Endothelial cell of hepatic sinusoid (primary cell): ENCODE results near the gene RASSF6.
"Not testable (repeated sequence)": the region's sequence is repeated elsewhere in the genome, so short reads cannot be mapped to it uniquely, and the experiment has no call there.

Source experiments
- in situ Hi-C: cut with HindIII; loops from 2 replicates; pipeline ENCODE4 v1.10.0; 2017; ENCODE audit warnings: low sequenced_read_pairs

Gene RASSF6

GRCh38 chr4:73620115-73620792 lies at the start of gene RASSF6:
Gene RASSF6, minus strand, starts transcription at chr4:73620436. Its CDS starts 8,641 bp downstream, at chr4:73611795.
- in situ Hi-C loops = no loop called here

DNA sequence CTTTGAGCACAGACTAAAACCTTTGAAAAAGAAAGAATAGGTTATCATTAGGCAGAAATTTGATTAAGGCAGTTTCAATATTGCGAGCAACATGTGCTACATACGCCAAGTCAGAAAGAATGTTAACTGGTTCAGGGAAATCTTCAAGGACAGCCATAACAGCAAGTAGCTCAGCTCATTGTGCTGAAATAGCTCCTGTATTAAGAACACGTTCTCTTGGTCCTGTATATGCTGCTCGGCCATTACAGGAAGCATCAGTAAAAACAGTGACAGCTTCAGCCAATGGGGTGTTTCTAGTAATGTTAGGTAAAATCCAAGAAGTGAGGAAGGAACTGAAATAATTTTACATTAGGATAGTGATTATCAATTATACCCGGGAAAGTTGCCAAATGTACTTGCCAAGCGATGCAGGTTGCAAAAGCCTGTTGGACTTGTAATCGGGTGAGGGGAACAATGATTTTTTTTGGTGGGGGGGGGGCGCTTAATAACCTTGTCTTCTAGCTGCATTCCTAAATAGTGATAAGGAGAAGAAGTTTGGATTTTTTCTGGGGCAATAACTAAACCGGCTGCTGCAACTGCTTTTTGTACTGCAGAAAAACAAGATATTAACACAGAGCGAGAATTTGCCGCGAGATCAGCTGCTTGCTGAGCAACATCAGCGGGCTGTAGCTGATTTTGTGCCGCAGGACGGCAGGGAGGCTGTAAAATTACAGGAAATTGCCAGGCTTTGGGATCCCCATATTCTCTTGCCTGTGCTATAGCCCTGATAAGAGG lies 49.4 kb upstream of the RASSF6 start:
- in situ Hi-C loops = loop anchor here (25.0 kb wide), 1 partner anchor 468 kb away; no protein-coding TSS in a partner anchor

- in situ Hi-C loops = loop anchor here (25.0 kb wide), 1 partner anchor 469 kb away; no protein-coding TSS in a partner anchor
Measured at GRCh38 chr4:73668782-73669201, 48.6 kb upstream of the RASSF6 start.

- in situ Hi-C loops = loop anchor here (25.0 kb wide), 1 partner anchor 471 kb away; no protein-coding TSS in a partner anchor
Measured at GRCh38 chr4:73665924-73666323, 45.7 kb upstream of the RASSF6 start.

DNA sequence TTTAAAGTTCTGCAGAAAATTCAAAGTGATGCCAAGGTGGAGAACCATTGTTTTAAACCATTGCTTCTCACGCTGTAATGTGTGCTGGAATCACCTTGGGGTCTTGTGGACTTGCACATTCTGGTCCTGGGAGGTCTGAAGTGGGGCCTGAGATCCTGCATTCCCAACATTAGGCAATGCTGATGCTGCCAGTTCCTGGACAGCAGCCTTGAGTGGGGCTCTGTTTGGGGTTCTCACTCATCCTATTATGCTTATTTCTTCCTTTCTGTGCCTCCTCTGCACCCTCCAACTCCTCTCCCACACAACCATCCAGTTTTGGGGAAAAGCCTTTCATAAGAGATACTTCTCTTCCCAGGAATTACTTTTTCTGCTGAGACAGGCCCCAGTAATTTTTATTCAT lies 44.2 kb upstream of the RASSF6 start:
- in situ Hi-C loops = loop anchor here (25.0 kb wide), 1 partner anchor 473 kb away; no protein-coding TSS in a partner anchor

DNA sequence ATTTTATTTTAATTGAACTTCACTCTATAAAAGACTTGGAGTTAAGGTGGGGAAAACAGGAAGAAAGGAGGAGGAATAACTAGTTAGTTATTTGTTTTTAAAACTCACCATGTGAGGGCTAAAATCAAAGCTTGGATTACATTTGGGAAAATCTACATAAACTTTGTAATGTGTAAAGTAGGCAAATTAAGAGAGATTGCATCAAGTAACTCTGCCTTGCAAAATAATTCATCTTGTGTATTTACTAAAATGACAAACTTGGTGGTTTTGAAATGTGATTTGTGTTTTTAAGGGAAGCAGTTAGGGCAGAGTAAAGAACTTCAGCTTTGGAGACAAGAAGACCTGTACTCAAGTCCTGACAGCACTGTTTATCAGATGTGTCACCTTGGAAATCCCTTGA lies 43.3 kb upstream of the RASSF6 start:
- in situ Hi-C loops = loop anchor here (25.0 kb wide), 1 partner anchor 474 kb away; no protein-coding TSS in a partner anchor

DNA sequence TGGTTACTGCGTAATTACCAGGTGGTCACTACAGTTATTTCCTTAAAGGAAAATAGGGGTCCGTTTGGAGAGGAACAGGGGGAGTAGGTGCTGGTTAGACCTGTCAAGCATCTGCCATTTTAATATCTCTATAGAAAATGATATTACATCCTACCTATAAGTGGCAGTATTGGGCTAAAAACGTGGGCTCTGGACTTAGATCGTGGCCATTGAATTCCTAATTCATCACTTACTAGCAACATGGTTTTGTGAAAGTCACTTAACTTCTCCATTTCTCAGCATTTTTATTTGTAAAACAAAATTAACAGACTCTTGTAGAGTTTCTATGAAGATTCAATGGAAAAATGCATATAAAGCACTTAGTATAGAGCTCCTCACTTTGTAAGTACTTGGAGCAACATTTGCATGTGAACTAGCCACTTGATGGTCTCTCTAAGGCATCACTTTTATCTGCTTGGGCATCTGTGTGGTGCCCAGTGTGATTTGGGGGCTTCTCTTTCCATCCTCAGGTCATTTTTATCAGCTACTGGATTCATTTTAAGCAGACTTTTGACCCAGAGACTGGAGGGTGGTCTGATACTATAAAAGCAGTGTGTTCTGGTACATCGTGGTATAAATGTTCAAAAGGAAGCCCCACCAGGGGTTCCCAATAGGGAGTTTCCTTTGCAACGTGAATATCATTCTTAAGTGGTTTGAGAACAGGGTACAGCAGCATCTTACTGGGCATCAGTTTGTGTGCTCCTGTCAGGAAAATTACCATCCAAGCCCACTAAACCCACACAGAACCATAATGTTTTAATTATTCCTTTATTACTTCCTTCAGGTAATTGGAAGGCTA lies 42.7 kb upstream of the RASSF6 start:
- in situ Hi-C loops = loop anchor here (25.0 kb wide), 1 partner anchor 474 kb away; no protein-coding TSS in a partner anchor

DNA sequence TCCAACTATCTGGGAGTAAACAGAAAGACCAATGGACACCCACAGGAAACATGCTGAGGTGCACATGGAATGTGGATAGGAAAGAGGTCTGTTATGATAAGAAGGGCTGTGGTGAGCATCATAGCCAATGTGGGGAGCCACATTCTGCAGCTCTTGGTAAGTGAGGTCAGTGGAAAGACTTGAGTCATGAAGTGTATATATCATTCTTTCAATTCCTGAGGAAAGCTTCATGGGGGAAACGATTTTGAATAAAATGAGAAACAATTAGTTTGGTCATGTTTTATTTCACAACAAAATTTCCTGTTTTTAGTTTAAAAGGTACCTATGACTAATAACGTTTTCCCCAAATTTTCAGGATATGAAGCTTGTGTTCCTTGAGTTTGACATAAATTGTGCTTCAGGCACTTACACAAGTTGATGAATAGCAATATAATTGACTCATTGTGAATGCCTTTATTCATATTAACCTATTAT lies 41.4 kb upstream of the RASSF6 start:
- in situ Hi-C loops = loop anchor here (25.0 kb wide), 1 partner anchor 476 kb away; no protein-coding TSS in a partner anchor

- in situ Hi-C loops = loop anchor here (25.0 kb wide), 1 partner anchor 476 kb away; no protein-coding TSS in a partner anchor
Measured at GRCh38 chr4:73660808-73661207, 40.6 kb upstream of the RASSF6 start.

- in situ Hi-C loops = loop anchor here (25.0 kb wide), 1 partner anchor 484 kb away; no protein-coding TSS in a partner anchor
Measured at GRCh38 chr4:73653695-73654106, 33.5 kb upstream of the RASSF6 start.

GRCh38 chr4:73650250-73650649 lies 30.0 kb upstream of the RASSF6 start:
- in situ Hi-C loops = loop anchor here (25.0 kb wide), 1 partner anchor 487 kb away; no protein-coding TSS in a partner anchor

DNA sequence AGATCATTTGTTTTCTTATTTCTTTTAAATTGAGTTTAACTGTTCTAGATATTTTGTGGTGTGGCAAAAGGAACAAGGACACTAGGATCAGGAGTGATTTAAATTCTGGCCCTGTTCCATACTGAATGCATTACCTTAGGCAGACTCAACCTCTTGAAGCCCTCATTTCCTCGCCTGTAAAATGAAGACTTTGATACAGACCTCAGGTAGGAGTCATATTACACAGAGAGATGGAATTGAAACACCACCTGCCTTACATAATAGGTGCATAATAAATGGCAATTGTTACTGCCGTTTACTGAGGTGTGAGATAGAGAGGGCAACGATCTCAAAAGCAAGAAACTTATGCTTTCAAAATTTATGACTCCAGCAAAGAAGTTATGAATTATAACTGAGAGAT lies 28.2 kb upstream of the RASSF6 start:
- in situ Hi-C loops = no loop called here

DNA sequence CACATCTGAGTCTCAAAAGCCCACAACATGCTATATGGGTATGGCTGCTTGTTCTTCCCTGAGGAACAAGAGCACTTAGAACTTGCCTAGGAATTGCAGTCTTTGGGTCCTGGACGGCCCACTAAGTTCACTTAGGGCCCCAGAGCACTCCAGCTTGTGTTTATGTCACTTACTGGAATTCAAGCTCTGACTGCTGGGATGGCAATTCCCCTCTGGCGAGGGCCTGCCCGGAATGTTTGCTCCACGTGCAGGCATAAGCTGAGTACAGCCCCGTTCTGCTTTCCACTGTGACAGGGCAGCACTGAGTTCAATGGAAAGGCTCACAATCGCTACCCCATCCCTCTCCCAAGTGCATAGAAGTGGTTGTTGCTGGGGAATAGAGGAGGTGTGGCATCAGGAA lies 25.9 kb upstream of the RASSF6 start:
- in situ Hi-C loops = no loop called here

- in situ Hi-C loops = no loop called here
Measured at GRCh38 chr4:73631565-73632226, 11.5 kb upstream of the RASSF6 start.

DNA sequence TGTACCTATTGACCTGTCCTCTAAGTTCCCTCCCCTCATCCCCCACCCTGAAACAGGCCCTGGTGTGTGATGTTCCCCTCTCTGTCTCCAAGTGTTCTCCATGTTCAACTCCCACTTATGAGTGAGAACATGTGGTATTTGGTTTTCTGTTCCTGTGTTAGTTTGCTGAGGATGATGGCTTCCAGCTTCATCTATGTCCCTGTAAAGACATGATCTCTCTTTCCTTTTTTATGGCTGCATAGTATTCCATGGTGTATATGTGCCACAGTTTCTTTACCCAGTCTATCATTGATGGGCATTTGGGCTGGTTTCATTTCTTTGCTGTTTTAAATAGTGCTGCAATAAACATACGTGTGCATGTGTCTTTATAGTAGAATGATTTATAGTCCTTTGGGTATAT lies 8.6 kb upstream of the RASSF6 start:
- in situ Hi-C loops = not testable (repeated sequence)

GRCh38 chr4:73621357-73621756 lies 1.1 kb upstream of the RASSF6 start:
- in situ Hi-C loops = no loop called here

DNA sequence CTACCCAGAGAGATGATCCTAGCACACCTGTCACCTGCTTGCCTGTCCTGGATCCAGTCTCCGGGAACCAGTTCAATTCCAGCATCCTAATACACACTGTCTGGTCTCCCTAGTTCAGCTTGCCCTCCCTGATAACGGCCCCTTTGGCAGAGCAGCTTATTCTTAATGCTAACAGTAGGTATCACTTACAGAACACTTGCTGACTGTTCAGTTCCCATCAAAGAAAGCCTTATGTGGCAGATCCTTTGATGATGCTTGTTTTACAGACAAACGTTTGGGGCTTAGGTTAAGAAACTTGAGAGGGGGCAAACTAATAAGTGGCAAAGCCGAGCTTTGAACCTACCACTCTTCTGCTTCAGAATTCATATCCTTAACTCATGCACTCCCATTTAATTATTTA lies 890 bp downstream of the RASSF6 start:
- in situ Hi-C loops = no loop called here

DNA sequence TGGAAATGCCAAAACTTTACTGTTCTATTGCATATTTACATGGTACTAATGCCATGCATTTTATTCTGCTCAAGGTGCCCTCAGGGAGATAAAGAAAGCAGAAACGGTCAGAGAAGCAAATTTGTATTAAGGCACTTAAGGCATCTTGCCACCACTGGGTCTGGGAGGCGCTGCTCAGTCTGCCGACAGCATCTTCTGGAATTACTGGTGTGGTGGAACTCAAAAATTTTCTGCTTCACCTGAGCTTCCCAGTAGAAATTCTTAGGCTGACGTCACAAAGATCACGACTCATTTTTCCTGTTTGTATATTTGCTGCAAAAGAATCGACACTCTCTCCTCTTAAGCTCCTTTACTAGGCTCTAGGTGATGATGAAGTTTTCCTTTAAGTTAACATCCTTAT lies 3.0 kb downstream of the RASSF6 start:
- in situ Hi-C loops = no loop called here

- in situ Hi-C loops = no loop called here
Measured at GRCh38 chr4:73615613-73616012, 4.6 kb downstream of the RASSF6 start.

- in situ Hi-C loops = no loop called here
Measured at GRCh38 chr4:73614311-73614867, 5.8 kb downstream of the RASSF6 start.
